Ectodermal cell (in vitro differentiated cells): ENCODE results near the gene MRPL17.

Experiments used
- H3K27ac ChIP-seq: 2 replicates; pipeline ENCODE4 v1.7.0; 2013; ENCODE audit warnings: mild to moderate bottlenecking, low read depth, low read length; ENCODE audit not compliant: insufficient read depth, poor library complexity, severe bottlenecking
- H3K27me3 ChIP-seq: 2 replicates; pipeline ENCODE4 v1.7.0; 2013; ENCODE audit warnings: mild to moderate bottlenecking, low read length; ENCODE audit not compliant: insufficient read depth, control insufficient read depth, poor library complexity, severe bottlenecking
- H3K36me3 ChIP-seq: one replicate; pipeline ENCODE4 v1.7.0; 2013; ENCODE audit warnings: low read length; ENCODE audit not compliant: control insufficient read depth, insufficient read depth
- H3K4me1 ChIP-seq: one replicate; pipeline ENCODE4 v1.7.0; 2013; ENCODE audit warnings: low read length; ENCODE audit not compliant: control insufficient read depth, insufficient read depth
- H3K4me3 ChIP-seq: 2 replicates; pipeline ENCODE4 v1.7.0; 2013; ENCODE audit warnings: low read depth, low read length, control low read depth; ENCODE audit not compliant: insufficient read depth
- H3K9me3 ChIP-seq: 2 replicates; pipeline ENCODE4 v1.7.0; 2013; ENCODE audit warnings: mild to moderate bottlenecking, low read length, moderate library complexity; ENCODE audit not compliant: control insufficient read depth
- WGBS, 2 experiments: methylation state at CpG; one replicate each; pipeline ENCODE4 v1.1.7; 2013; ENCODE audit warnings: missing lambda C conversion rate in 2 of 2; 5-methylcytosine and 5-hydroxymethylcytosine counted together

Gene MRPL17

DNA sequence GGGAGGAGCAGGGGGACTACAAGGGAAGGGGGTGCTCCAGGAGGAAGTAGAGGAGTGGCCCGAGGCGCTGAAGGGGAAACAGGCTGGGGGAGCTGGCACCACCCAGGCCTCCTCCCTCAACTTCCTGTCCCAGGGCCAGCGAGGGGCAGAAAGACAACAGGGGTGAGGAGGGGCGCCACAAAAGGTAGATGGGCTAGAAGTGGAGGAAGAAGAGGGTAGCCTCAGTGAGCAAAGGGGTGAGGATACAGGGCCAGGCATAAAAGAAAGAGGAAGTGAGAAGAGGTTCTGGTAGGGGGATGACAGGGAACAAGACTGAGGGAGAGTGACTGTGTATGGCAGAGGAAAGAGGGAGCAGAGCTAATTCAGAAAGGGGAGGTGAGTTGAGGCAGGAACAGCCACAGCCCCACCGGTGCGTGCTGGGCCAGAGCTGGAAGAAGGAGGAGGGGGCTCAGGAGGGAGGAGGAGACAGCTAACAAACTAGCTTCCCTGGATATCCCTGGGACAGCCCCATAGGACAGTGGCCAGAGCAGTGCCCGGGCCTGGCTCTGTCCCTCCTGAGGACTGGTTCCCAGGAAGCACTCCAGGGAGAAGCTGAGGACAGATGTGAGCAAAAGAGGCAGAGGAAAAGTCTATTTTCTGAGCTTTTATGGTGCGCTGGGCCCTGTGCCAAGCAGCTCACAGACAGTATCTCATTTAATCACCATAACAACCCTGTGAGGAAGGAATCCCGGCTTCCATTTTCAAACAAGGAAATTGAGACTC lies 36.0 kb downstream of the MRPL17 start:
- Histone ChIP-seq H3K27me3 (no peaks in the 10 kb centered on the region), H3K9me3 (no peaks in the 10 kb centered on the region), H3K4me1 (peaks cover 12% of the 10 kb centered on the region), H3K4me3 (no peak overlapping the region), H3K27ac (no peak overlapping the region), H3K36me3 (no peaks in the 10 kb centered on the region)
- 62 to 65% methylated on average over 9 of the region's 9 CpGs for WGBS, 2 experiments

DNA sequence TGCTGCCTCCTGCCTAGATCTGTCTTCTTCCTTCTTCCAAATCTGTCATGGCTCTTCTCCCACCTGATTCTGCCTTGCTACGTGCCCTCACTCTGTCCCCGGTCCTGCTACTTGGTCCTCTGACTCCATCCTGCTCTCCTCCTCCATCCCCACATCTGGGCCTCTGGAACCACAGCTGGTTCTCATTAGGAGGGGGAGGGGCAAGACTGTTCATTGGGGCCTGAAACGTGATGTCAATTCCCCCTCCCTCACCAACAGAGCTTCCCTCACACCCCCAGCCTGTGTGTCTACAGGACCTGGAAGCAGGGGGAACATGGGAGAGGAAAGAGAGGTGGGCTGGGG lies 36.6 kb downstream of the MRPL17 start:
- H3K4me3 ChIP-seq: no peak overlapping the region
- H3K36me3 ChIP-seq: no peaks in the 10 kb centered on the region
- H3K27me3 ChIP-seq: no peaks in the 10 kb centered on the region
- 65 to 79% methylated on average over 2 to 3 of the region's 3 CpGs for WGBS, 2 experiments
- H3K9me3 ChIP-seq: no peaks in the 10 kb centered on the region
- H3K4me1 ChIP-seq: peaks cover 12% of the 10 kb centered on the region
- H3K27ac ChIP-seq: no peak overlapping the region

DNA sequence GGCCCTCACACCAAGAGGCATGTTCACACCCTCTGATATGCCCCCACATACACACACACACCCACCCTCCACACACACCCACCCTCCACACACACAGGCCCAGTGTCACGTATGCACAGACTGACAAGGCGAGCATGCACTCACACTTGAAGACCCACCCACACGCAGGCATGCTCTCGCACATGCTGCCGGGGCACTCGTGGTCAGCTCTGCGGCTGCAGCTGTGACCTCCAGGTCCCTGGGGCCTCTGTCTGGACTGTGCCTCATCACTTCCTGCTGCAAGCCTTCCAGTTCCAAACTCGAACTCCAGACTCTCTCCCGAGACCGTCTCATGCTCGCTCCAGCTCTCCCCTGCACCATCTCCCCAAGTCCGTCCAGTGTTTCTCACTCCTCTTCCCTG lies 37.1 kb downstream of the MRPL17 start:
- H3K4me1 ChIP-seq: peaks cover 12% of the 10 kb centered on the region
- H3K27ac ChIP-seq: no peak overlapping the region
- H3K4me3 ChIP-seq: no peak overlapping the region
- H3K36me3 ChIP-seq: no peaks in the 10 kb centered on the region
- 92 to 93% methylated on average over 12 of the region's 12 CpGs for WGBS, 2 experiments
- no peaks in the 10 kb centered on the region for H3K27me3 ChIP-seq
- H3K9me3 ChIP-seq: no peaks in the 10 kb centered on the region

DNA sequence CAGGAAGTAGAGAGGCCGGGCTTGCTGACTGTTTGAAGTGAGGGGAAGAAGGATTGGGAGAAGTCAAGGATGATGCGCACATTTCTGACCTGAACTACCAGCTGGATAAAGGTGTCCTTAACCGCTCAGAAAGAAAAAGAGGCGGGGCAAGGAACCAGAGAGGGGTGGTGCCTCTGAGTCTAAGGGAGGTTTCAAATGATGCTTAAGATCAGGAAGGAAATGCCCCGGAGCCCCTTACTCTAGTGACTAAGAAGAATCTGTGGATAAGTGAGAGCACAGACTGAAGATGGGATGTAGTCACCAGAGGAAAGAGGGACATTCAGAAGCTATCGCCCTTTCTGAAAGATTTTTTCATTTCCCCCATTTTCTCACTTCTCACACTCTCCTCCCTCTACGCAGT lies 40.2 kb downstream of the MRPL17 start:
- no peaks in the 10 kb centered on the region for H3K9me3 ChIP-seq
- no peaks in the 10 kb centered on the region for H3K27me3 ChIP-seq
- H3K36me3 ChIP-seq: peaks cover 4% of the 10 kb centered on the region
- H3K27ac ChIP-seq: no peak overlapping the region
- no peak overlapping the region for H3K4me3 ChIP-seq
- peaks cover 12% of the 10 kb centered on the region for H3K4me1 ChIP-seq
- 89 to 91% methylated on average over 7 of the region's 7 CpGs for WGBS, 2 experiments

DNA sequence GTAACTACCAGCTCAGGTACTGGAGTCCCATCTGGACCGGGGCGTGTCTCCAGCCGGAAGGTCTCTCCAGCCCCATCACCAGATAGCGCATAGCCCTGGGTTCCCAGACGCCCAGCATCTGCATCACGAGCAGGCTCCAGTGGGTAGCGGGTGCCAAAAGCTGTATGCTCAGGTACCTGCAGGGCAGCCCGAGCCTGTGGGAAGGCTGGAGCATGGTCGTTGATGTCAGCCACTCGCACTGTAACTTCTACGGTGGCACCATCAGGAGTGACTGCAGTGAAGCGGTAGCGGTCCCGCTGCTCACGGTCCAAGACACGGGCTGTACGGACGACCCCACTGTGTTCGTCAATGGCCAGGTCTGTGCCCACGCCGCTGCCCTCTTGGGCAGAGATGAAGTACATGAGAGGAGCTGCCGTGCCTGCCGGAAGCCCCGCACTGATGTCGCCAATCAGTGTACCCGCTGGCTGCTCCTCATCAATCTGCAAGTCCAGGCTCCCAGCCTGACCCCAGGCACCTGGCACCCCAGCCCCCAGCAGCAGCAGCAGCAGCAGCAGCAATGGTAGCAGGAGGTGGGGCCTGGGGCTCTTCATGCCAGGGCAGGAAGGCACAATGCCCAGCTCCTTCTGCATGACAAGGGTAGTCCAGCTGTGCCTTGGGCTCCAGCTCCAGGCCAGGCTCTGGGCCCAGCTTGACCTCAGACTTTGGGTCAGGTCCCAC lies 42.0 kb downstream of the MRPL17 start:
- WGBS, 2 experiments: 95% methylated on average over 26 of the region's 26 CpGs
- peaks cover 4% of the 10 kb centered on the region for H3K36me3 ChIP-seq
- no peaks in the 10 kb centered on the region for H3K9me3 ChIP-seq
- no peaks in the 10 kb centered on the region for H3K27me3 ChIP-seq
- no peak overlapping the region for H3K4me3 ChIP-seq
- H3K4me1 ChIP-seq: no peaks in the 10 kb centered on the region
- H3K27ac ChIP-seq: no peak overlapping the region

DNA sequence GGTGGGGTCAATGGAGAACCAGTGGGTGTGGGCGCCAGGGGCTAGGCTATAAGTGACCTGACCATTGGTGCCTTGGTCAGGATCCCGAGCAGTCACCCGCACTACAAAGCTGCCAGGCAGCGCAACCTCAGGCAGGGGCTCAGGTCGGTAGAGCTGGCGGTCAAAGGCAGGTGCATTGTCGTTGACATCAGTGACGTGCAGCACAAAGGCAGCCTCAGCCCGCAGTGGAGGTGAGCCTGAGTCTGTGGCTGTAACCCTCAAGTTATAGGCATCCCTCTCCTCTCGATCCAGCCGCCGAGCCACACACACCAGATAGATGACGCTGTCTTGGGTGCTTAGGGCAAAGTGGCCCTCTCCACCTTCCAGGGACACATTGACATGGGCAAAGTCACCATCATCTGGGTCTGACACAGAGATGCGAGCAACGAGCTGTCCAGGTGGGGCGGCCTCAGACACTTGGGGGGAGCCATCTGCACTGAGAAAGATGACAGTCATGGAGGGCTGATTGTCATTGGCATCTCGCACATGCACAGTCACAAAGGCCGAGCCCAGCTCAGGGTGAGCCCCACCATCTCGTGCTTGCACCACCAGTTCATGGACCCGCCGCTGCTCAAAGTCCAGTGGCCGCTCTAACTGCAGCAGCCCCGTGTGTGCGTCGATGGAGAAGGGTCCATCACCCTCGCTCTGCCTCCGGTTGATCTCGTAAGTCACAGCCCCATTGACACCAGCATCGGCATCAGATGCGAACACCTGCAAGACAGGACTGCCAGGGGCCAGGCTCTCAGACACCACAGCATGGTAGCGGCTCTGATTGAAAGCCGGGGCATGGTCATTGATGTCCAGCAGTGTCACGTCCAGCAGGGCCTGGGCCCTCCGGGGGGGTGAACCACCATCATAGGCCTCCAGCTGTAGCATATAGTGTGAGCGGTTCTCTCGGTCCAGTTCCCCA lies 42.8 kb downstream of the MRPL17 start:
- Histone ChIP-seq H3K9me3 (no peaks in the 10 kb centered on the region), H3K27me3 (no peaks in the 10 kb centered on the region), H3K36me3 (peaks cover 4% of the 10 kb centered on the region), H3K27ac (no peak overlapping the region), H3K4me1 (no peaks in the 10 kb centered on the region), H3K4me3 (no peak overlapping the region)
- 96% methylated on average over 36 of the region's 36 CpGs for whole genome bisulfite sequencing, 2 experiments

GRCh38 chr11:6638429-6638828 lies 44.7 kb downstream of the MRPL17 start:
- H3K9me3 ChIP-seq: no peaks in the 10 kb centered on the region
- H3K27me3 ChIP-seq: no peaks in the 10 kb centered on the region
- H3K27ac ChIP-seq: no peak overlapping the region
- H3K36me3 ChIP-seq: peaks cover 4% of the 10 kb centered on the region
- no peak overlapping the region for H3K4me3 ChIP-seq
- 88 to 91% methylated on average over 4 of the region's 4 CpGs for WGBS, 2 experiments
- no peaks in the 10 kb centered on the region for H3K4me1 ChIP-seq

DNA sequence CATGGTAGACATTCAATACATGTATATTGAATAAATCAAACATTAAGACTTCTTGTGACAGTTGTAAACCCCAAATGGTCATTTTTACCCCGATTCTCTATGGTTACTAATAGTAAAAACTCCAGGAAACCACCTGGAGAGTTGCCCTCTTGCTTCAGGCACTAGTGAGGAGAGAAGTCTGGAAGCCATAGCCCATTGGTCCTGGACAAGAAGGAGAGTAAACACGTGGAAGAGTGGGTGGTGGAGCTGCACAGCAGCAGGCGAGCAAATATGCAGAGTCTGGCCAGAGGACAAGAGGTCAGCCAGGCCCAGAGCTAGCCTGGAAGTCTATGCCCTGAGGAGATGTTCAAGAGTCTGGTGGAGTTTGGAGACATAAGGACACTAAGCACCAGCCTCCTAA lies 45.3 kb downstream of the MRPL17 start:
- Histone ChIP-seq H3K27ac (no peak overlapping the region), H3K4me3 (no peak overlapping the region), H3K36me3 (peaks cover 4% of the 10 kb centered on the region), H3K9me3 (no peaks in the 10 kb centered on the region), H3K4me1 (no peaks in the 10 kb centered on the region), H3K27me3 (no peaks in the 10 kb centered on the region)
- 82 to 84% methylated on average over 3 of the region's 3 CpGs for WGBS, 2 experiments

DNA sequence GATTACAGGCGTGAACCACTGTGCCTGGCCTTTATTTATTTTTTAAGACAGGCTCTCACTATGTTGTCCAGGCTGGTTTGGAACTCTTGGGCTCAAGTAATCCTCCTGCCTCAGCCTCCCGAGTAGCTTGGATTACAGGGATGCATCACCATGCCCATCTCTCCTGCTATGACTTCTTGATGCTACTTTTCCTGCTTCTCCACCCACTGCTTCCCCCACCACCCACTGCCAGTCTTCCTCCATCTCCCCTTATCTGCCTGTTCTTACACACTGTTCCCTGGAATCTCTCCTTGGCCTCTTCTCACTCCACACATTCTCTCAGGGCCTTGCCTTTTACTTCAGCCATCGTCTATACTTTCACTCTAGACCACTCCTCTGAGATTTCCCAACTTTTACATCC lies 46.7 kb downstream of the MRPL17 start:
- H3K36me3 ChIP-seq: peaks cover 7% of the 10 kb centered on the region
- no peak overlapping the region for H3K27ac ChIP-seq
- H3K4me3 ChIP-seq: no peak overlapping the region
- H3K9me3 ChIP-seq: no peaks in the 10 kb centered on the region
- no peaks in the 10 kb centered on the region for H3K4me1 ChIP-seq
- peaks cover 1% of the 10 kb centered on the region for H3K27me3 ChIP-seq
- WGBS, 2 experiments: 90% methylated on average over 3 of the region's 3 CpGs
